SH-SY5Y (cell line): ENCODE measurements around the gene SIK1.

Experiments used
- GATA2 ChIP-seq: IDR thresholded peaks from 2 replicates; pipeline ENCODE4 v1.6.1; 2011; ENCODE audit warnings: mild to moderate bottlenecking, low read depth, low read length
- GATA3 ChIP-seq: IDR thresholded peaks from 2 replicates; pipeline ENCODE4 v1.6.1; 2011; ENCODE audit warnings: low read depth, mild to moderate bottlenecking, low read length, moderate library complexity

- TF ChIP-seq GATA2: no peak
- TF ChIP-seq GATA3: no peak
These were observed 58.2 kb downstream of the SIK1 start for GRCh38 chr21:43368685-43369084.
